Neutrophil (primary cell): ENCODE measurements around the gene ACCS.

Source experiments
- H3K27ac ChIP-seq: fragments of 200-600 bp; sonication (generic); 2 replicates; pipeline ENCODE4 v1.5.1; 2016; ENCODE audit warnings: mild to moderate bottlenecking, moderate library complexity
- H3K27me3 ChIP-seq: fragments of 200-600 bp; sonication (generic); 2 replicates; pipeline ENCODE4 v1.6.0; 2016; ENCODE audit warnings: mild to moderate bottlenecking
- H3K36me3 ChIP-seq: fragments of 200-600 bp; sonication (generic); 2 replicates; pipeline ENCODE4 v1.5.1; 2017
- H3K4me1 ChIP-seq, 2 experiments: fragments of 200-600 bp in 1 of 2; sonication (generic) in 1 of 2; 1 replicate in 1 of 2; 2 replicates in 1 of 2; pipeline versions ENCODE4 v1.5.1 to v1.6.1; 2013 to 2016; ENCODE audit warnings: low read depth in 1 of 2, low read length in 1 of 2, mild to moderate bottlenecking in 1 of 2, moderate library complexity in 1 of 2; ENCODE audit not compliant: control insufficient read depth in 1 of 2, insufficient read depth in 1 of 2
- H3K4me3 ChIP-seq, 2 experiments: fragments of 200-600 bp in 1 of 2; sonication (generic) in 1 of 2; 1 replicate in 1 of 2; 2 replicates in 1 of 2; pipeline ENCODE4 v1.5.1; 2013 to 2016; ENCODE audit warnings: low read depth in 1 of 2, low read length in 1 of 2, mild to moderate bottlenecking in 1 of 2, moderate library complexity in 1 of 2
- H3K9me3 ChIP-seq: fragments of 200-600 bp; sonication (generic); 2 replicates; pipeline ENCODE4 v1.5.1; 2016
- TF ChIP-seq, protein P1 (sequence below): fragments of 200-600 bp; sonication (generic); IDR thresholded peaks from 2 replicates; pipeline ENCODE4 v1.5.1; 2016; ENCODE audit warnings: antibody characterized with exemption

The ACCS gene

DNA sequence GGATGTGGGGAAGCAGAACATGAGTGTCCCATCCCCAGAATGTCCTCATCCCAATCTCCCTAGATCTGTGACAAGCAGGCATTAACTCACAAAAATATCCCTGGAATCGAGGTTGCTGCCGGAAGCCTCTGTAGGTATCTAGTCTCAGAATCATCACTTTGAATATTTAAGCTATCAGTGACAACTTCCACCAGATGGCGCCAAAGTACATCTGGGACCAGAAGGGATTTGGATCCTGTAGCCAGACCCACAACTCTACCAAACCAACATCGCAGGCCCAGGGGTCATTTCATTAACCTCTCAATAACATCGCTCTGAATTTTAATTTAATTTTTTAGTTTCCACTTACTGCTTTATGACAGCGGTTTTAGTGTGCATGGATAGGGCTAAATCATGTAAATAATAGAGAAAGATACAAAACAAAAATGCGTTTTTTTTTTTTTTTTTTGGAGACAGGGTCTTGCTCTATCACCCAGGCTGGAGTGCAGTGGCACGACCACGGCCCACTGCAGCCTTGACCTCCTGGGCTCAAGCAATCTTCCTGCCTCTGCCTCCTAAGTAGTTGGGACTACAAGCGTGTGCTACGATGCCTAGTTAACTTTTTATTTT is 28.3 kb downstream of the ACCS start:
- TF ChIP-seq, protein P1, sequence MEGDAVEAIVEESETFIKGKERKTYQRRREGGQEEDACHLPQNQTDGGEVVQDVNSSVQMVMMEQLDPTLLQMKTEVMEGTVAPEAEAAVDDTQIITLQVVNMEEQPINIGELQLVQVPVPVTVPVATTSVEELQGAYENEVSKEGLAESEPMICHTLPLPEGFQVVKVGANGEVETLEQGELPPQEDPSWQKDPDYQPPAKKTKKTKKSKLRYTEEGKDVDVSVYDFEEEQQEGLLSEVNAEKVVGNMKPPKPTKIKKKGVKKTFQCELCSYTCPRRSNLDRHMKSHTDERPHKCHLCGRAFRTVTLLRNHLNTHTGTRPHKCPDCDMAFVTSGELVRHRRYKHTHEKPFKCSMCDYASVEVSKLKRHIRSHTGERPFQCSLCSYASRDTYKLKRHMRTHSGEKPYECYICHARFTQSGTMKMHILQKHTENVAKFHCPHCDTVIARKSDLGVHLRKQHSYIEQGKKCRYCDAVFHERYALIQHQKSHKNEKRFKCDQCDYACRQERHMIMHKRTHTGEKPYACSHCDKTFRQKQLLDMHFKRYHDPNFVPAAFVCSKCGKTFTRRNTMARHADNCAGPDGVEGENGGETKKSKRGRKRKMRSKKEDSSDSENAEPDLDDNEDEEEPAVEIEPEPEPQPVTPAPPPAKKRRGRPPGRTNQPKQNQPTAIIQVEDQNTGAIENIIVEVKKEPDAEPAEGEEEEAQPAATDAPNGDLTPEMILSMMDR = peak; percentile 60
- H3K4me1 ChIP-seq = peaks cover 10 to 15% of the 10 kb centered on the region in 2 experiments
- H3K27me3 ChIP-seq = peaks cover 18% of the 10 kb centered on the region
- no peaks in the 10 kb centered on the region for H3K9me3 ChIP-seq
- H3K4me3 ChIP-seq = no peak overlapping the region
- no peak overlapping the region for H3K27ac ChIP-seq
- no peaks in the 10 kb centered on the region for H3K36me3 ChIP-seq

- H3K27ac ChIP-seq = peak within 1 kb of the TSS; percentile 56
- TF ChIP-seq, protein P1 = peak; percentile 86
Measured at GRCh38 chr11:44095506-44096359, 29.7 kb downstream of the ACCS start, which contains the start of gene EXT2. EXT2 (plus strand) TSS chr11:44095678; CDS start chr11:44107713, 12,035 bp downstream.

GRCh38 chr11:44096360-44097185 is 30.5 kb downstream of the ACCS start:
- Histone ChIP-seq H3K4me1 (peaks cover 10 to 15% of the 10 kb centered on the region in 2 experiments), H3K36me3 (no peaks in the 10 kb centered on the region), H3K27ac (no peak overlapping the region), H3K27me3 (peaks cover 18% of the 10 kb centered on the region), H3K4me3 (peak overlapping the region; percentile 64 to 66), H3K9me3 (no peaks in the 10 kb centered on the region)
- TF ChIP-seq, protein P1 = no peak

More at GRCh38 chr11:44095506-44096359, 29.7 kb downstream of the ACCS start, which contains the start of gene EXT2:
- no peaks in the 10 kb centered on the region for H3K9me3 ChIP-seq
- peaks cover 18% of the 10 kb centered on the region for H3K27me3 ChIP-seq
- peaks cover 10 to 15% of the 10 kb centered on the region in 2 experiments for H3K4me1 ChIP-seq
- H3K36me3 ChIP-seq = no peaks in the 10 kb centered on the region
- peak within 1 kb of the TSS; percentile 64 to 66 for H3K4me3 ChIP-seq

DNA sequence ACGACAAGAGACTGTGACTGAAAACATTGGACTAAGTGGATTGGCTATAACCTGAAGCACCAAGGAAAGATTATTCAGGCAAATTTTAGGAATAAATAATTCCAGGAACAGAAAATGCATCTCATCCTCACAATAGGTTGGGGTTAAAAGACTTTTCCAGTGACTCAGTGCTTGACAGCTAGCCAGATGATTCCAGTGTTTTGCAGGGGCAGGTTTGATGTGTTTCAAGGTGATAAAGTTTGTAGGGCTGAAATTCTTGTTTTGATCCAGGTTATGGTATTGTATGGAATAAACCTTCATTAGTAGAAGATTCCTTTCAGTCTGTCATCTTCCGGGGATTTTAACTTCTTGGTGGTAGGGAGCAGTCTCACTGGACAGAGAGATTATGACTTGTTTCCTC is 31.8 kb downstream of the ACCS start:
- Histone ChIP-seq H3K4me3 (no peak overlapping the region), H3K9me3 (no peaks in the 10 kb centered on the region), H3K4me1 (peaks cover 10 to 15% of the 10 kb centered on the region in 2 experiments), H3K27me3 (peaks cover 18% of the 10 kb centered on the region), H3K36me3 (no peaks in the 10 kb centered on the region), H3K27ac (no peak overlapping the region)
- TF ChIP-seq, protein P1 = no peak

DNA sequence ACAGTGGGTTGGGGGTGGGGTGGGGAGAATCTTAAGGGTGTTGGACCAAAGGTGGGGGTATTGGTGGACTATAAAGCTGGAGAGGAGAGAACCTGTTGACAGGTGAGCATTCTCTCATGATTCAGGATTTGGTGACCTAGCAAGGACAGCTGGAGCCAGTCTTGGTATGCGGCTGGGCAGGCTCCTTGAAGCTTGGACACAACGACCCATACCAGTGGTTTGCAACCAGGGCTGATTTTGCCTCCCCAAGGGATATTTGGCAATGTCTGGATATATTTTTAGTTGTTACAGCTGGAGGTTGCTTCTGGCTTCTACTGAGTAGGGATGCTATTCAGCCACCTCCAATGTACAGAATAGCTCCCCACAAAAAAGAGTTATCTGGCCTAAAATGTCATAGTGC is 35.0 kb downstream of the ACCS start:
- Histone ChIP-seq H3K27ac (no peak overlapping the region), H3K9me3 (no peaks in the 10 kb centered on the region), H3K36me3 (no peaks in the 10 kb centered on the region), H3K27me3 (peaks cover 14% of the 10 kb centered on the region), H3K4me3 (no peak overlapping the region), H3K4me1 (peaks cover 7% of the 10 kb centered on the region in 2 experiments)
- TF ChIP-seq, protein P1 = no peak
